GM21447 (cell line): Measurements from ENCODE around the gene PAMR1.

ENCODE experiments used
- ATAC-seq: cut with Tn5 transposase; IDR thresholded peaks from one replicate; pipeline ENCODE4 v1.9.1; 2021; ENCODE audit not compliant: unreplicated experiment

The PAMR1 gene

DNA sequence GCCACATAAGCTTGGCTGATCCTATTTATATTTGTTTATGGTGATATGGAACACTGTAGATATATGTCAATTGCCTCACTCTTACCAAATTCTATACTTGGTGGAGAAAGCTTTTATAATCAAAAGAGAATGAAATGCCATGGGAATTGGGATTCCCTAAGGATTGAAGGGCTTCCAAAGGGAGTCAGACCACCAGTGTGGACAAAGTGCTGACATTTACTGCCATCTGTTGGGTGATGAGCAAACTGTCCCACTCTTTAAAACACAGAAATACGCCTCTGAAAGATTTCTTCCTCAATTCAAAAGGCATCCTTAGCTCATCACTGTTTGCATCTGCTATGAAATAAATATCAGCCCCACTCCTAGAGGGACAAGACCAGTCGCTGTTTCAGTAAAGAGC, 113.1 kb downstream of the PAMR1 start:
- no peak for ATAC-seq

DNA sequence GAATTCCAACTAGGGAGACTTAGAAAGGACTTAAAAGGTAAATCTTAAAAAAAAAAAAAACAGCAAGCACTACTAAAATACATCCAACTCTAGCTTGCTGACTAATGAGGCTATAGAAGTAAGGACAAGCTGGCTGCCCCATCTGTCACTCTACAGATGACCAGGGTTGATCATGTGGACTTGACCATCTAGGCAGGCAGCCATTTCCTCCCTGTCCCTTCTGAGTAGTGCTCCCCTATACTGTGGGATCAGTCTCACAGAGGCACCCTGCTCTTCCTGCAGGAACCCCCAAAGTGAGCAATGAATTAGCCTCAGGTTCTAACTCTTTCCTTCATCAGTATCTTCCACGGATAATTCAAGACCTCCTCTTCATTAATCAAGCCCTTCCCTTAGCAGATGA, 118.4 kb downstream of the PAMR1 start:
- no peak for ATAC-seq

DNA sequence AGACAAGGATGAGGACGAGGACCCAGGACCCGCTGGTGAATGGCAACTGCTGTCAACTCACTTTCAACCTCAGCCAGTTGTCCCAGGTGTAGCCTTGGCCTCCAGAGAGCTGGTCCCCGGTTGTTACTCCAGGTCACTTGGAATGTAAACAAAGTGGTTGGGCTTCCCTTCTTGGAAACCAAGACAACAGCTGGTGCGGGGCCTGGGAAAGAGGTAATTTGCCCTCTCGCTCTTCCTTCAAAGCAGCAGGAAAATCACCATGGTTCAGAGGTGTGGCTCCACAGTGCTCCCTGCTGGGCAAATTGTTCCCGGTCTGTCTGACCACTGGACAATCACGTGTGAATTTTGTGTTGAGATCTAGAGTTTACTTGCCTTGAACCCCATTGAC, 121.0 kb downstream of the PAMR1 start:
- ATAC-seq = no peak

DNA sequence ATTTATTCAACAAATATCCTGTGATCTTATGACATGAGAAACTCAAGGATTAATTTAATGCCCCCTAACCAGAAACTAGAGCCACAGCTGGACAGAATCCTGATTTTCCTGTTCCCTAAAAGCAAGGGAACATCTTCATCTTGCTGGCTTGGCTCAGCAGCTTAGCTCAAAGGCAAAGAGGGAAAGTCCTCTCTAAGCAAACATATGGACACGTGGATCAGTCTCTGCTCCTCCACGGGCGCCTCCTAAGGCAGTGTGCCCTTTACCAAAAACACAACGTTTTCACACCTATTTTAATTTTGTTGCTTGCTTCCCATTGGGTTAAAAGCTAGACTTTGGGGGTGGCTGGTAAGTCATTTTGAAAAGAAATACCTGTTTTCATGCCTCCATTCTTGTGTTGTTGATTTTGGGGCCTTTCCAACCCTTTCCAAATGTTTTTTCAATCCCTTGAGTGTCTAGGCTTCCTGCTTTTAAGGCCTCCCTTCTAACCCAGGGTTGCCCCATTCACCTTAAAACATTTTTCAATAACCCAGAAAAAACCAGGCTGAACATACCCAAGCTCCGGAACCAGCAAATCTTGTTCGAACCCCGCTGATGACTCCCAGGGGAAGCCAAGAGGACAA, 121.5 kb downstream of the PAMR1 start:
- no peak for ATAC-seq

DNA sequence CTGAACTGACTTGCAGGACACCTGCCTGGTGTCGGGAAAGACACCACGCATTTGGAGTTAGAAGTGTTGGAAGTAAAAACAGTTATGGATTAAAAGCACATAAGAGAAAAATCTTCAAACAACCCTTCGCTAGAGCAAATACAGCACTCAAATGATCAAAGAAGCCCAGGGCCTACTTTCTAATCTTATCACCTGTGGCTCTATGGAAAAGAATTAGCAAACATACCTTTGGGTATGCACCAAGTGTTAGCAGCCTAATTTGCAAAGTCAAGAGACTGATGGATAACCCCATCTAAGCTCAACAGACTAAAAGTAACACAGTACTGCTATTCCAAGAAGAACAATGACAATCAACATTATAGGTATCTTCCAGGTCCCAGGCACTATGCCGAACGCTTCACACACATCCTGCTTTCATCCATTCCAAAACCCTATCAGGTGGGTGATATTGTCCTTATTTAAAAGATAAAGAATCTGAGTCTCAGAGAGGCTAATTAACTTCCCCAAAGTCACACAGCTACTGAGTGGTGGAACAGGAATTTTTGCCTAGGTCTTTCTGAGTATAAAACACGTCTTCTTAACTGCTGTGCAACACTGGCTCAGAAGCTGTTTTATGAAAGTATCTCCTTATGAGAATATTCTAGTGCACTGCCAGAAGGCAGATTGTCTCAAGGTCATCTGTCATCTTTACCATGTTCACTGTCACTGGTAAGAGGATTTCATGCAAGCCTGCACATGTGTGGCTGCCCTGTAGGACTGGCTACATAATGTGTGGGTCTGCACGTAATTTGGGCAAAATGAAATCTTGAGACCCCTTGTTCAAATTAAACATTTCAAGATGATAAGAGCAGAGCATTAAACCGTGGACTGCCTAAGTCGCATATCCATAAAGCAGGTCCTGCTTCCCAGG, 122.4 kb downstream of the PAMR1 start:
- ATAC-seq = no peak

DNA sequence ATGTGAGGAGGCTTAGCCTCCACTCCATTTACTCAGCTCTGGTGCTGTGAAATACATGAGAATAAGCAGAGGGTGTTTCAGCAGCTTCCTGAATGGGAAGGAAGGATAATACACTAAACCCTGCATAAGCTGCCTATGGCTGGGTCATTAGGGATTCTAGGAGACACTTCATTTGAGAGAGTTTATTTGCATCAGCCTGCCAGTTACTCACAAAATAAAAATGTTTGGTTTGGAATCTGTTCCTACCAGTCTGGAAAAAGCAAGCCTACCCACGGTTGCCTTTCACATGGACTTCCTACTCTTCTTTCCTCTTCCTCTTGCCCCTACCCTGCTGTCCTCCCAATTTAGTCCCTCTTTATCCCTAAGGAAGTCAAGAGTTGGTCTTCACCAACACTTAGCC, 126.5 kb downstream of the PAMR1 start:
- ATAC-seq = no peak

DNA sequence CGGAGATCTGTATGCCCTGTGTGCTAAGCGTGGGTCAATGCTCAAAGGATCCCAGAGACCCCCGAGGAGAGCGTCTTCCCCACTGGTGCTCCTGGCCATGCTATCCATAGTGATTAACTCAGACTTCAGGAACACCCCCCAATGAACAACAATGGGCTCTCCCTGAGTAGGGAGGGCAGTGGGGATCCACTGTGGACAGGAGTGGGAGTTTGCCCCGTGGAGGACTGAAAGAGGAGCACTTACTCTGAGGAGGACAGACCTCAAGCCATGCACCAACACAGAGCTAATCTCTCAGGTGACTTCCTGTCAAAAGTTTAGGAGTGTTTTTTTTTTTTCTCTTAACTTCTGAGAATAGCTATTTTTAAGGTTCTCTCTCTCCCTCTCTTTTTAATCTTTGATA, 130.5 kb downstream of the PAMR1 start:
- ATAC-seq = no peak

DNA sequence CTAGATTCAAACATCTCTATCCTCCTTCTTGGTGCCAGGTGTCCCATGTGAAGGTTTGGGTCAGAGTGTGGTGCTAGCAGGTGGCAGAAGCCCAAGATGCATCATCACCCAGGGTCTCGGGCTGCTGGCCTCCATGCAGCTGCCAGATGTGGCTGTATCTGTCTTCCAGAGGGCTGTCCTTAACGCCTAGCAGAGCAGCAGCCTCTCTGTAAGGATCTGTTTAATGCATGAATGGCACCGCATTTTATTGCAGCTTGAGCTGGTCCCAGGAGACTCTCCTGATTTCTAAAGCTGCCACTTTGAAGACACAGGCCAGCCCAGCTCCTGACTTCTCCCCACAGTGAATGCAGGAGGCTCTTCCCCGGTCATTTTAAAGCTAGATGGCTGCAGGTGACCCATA, 132.3 kb downstream of the PAMR1 start:
- no peak for ATAC-seq

DNA sequence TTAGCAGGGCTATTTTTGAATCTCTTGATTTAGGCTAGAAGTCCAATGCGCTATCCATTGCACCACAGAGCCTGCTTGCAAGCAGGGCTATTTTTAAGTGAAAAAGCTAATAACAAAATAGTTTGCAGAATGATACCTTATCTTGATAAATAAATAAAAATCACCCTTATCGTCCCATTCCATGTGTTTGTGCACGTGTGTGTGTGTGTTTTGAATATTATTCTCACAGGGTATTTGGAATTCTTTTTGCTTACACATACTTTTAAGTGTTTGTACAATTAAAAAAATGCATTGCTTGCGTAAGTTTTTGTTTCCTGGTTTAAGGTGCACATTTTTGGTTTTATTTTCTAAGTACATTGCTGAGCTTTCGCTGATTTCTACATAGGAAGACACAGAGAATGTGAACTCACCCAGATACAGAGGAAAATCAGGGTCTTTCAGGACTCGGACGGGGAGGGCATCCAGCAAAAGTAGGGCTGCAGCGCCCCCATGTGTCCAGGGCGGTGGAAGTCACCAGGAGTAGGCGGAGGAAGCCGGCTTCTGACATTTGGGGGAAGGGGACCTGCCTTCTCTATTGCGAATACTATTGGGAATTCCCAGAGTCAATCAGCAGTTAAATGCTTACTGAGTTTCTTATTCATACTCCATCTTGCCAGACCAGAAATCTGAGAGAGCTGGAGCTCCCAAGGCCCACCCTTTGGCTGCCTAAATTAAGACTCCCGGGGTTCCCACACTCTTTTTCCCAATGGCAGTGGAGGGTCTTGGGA, 133.3 kb downstream of the PAMR1 start:
- ATAC-seq = peak; percentile 52

DNA sequence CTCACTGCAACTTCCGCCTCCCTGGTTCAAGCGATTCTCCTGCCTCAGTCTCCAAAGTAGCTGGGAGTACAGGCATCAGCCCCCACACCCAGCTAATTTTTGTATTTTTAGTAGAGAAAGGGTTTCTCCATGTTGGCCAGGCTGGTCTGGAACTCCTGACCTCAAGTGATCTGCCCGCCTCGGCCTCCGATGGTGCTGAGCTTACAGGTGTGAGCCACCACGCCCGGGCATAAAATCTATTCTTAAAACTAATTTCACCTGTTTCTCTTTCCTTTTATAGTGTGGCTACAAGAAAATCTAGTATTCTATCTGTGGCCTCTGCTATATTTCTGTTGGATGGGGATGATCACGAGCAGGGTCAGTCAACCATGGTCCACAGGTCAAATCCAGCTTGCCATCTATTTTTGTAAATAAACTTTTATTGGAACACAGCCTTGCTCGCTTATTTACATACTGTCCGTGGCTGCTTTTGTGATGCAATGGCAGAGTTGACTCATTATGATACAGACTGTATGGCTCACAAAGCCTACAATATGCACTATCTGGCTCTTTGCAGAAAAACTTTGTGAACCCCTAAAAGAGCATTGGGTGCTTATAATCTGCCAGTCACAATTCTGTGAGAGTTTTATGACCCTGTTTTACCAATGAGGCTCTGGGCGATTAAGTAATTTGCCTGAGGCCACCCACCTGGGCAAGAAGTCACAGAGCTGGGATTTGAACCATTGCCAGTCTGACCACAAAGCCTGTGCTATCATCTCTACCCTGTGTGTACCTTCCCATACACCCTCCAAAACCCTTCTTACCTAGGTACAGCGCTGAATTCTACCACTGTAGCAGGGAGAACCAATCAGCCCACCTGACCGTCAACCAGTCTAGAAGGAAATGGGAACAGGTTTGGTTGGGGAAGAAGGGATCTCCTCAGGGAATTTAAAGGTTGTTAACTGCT, 134.4 kb downstream of the PAMR1 start:
- ATAC-seq = peak; percentile 82

DNA sequence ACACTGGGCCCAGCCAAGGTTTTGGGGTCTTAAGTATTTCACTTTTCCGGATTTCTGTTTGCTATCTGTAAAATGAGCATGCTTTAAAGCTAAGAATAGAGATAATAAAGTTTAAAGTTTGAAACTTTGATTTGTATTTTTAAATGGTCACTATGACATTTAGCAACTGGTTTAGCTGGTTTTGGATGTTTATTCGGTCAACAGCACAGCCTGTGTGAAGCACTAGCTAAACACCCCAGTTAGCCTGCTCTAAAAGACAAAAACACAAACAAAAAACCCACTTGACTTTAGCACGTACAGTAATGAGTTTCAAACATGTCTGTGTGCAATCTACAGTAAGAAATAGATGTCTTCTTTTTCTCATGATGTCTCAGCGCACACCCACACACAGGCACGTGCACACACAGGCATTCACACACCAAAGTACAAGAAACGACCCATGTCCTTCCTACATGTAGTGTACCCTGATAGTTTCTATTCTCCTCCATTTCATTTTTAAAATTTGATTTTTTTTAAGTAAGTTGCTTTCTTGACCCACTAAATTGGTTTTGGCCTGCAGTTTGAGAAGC, 135.4 kb downstream of the PAMR1 start:
- ATAC-seq = no peak

DNA sequence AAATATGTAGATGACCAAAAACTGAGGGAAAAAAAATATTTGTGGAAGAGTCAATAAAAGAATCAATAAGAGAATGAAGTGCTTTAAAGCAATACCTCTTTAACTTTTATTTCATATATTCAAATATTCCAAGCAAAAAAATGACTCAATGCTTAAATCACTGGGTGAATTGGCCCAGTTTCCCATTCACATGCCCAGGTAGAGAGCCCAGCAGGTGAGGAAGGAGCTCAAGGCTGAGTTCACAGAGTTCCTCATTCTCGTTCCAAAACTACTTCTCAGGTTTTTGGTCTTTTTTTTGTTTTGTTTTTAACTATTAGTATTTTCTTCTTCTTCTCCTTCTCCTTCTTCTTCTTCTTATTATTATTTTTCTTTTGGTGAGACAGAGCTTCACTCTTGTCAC, 136.3 kb downstream of the PAMR1 start:
- no peak for ATAC-seq

DNA sequence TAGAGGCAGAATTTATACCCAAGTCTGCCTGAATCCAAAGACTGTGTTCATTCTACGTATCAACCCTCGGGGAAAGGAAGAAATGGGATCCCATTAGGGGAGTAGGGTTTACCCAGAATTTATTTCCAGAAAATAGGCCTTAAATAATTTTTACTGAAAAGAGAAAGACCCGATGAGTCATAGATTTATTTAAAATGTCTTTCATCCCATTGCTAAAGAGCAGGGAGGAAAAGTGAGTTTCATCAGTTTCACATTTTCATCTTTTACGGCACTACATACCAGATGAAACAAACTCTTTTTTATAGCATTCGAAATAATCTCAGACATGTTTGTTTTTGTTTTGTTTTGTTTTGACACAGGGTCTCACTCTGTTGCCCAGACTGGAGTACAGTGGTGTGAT, 137.4 kb downstream of the PAMR1 start:
- ATAC-seq = no peak

DNA sequence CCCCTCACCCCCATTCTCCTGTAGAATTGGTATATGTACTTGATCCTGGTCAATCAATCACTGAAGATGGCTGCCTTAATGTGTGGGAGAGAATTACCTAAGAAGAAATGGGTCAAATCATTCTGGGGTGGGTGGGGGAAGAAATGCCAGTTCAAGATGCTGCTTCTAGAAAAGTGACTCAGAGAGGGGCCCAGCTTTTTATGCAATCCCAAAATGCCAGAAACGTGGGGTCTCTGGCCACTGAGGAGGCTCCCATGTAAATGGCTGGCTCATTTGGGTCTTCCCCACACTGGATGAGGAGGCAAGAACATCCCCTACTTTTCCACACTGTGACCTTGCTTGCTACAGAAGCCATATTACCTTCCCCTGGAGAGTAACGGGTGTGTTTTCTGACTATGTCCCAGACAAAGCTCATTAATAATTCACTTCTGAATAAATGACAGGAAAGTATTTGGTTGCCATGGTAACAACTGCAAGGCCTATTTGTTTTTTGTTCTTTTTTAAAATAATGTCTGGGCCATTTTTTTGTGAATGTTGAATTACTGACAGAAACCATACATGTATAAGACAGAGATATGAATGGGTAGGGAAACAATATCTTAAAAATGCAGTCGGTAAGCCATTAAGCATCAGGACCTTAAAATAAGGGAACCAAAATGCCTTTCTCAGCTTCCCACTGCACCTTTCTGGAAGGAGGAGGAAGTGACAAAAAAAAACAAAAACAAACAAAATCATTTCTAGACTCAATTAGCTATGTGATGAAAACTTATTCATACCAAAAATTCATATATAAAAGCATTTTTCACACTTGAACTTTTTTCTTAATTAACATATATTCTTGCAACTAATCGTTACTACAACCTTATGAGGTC, 138.1 kb downstream of the PAMR1 start:
- ATAC-seq = no peak

DNA sequence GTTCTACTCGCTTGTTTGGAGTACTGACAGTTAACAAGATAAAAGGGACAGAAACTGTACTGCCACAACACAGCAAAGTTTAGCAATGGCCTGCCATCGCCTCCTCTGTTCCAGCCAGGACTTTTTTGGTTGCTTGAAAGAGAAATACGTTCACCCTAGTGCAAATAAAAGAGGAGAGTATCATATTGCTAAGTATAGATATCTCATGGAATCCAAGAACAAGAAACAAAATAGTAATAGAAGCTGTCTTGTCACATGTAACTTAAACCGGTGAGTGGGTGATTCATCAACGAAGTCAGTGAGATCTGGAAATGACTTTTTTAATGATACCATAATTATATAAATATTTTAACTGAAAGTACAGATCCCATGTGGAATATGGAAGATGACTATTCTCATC, 141.5 kb downstream of the PAMR1 start:
- no peak for ATAC-seq
